ENCODE data around the gene NTF3. TPM values are rescaled to one million over a fixed set of nuclear protein-coding genes. Genes with fewer than 3 reads are reported as not detected.

NTF3 gene
- total and polyA plus RNA-seq, 12 donors = 0.20 to 2.2 (median 0.79) TPM; not detected in 1

DNA sequence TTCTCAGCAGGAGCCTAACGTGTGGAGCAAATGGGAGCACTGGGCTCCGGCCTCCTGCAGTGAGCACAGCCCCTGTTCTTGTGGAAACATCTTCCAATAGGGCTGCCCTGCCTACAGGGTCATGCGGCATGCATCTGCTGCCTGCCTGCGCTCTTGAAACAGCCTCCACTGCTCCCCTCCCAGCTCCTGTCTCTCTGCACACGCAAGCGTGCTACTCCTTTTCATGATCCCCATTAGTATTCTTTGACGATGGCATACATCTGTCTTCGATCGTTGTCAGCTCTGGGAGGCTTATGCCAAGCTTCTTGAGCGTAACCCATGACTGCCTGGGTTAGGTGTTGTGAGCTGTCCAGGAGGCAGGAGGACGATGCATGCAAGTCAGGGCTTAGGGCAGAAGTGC, 23.1 kb downstream of the NTF3 start:
- WGBS, 2 donors = 84 to 87% methylated on average over 11 of the region's 11 CpGs
- ATAC-seq (no peak), DNase-seq (no peak)
- H3K9me3 ChIP-seq = no peaks in the 10 kb centered on the region
- TF ChIP-seq, protein P1, sequence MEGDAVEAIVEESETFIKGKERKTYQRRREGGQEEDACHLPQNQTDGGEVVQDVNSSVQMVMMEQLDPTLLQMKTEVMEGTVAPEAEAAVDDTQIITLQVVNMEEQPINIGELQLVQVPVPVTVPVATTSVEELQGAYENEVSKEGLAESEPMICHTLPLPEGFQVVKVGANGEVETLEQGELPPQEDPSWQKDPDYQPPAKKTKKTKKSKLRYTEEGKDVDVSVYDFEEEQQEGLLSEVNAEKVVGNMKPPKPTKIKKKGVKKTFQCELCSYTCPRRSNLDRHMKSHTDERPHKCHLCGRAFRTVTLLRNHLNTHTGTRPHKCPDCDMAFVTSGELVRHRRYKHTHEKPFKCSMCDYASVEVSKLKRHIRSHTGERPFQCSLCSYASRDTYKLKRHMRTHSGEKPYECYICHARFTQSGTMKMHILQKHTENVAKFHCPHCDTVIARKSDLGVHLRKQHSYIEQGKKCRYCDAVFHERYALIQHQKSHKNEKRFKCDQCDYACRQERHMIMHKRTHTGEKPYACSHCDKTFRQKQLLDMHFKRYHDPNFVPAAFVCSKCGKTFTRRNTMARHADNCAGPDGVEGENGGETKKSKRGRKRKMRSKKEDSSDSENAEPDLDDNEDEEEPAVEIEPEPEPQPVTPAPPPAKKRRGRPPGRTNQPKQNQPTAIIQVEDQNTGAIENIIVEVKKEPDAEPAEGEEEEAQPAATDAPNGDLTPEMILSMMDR (IDR thresholded peaks at IDR 0.05) = no peak
- no peak overlapping the region for H3K4me3 ChIP-seq
- H3K36me3 ChIP-seq = no peaks in the 10 kb centered on the region
- peaks cover 3 to 31% (median 13%) of the 10 kb centered on the region in 9 donors for H3K4me1 ChIP-seq
- H3K27ac ChIP-seq = no peak overlapping the region
- peaks cover 0 to 8% (median 0%) of the 10 kb centered on the region in 7 donors for H3K27me3 ChIP-seq
- intact Hi-C loops (cut with DNase I) = loop anchor here in 1 of 10 donors (5.0 kb wide), 1 partner anchor 52 kb away; no protein-coding TSS in a partner anchor

DNA sequence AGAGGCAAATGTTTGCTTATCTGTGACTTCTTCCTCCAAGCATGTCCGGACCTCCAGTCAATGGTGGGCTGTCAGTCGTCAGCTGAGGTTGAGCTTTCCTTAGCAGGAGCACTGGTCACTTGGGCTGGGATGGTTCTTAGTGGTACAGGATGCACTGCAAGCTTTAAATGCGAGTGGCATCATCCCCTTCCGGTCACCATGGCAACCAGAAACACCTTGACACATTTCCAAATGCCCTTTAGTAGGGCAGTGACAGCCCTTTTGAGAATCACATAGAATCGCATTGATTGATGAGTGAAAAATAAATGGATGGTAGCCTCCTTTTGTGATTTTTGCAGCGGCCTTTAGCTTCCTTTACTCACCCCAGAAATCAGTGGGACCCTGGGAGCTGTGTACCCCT, 24.1 kb downstream of the NTF3 start:
- TF ChIP-seq, protein P1 (IDR thresholded peaks at IDR 0.05) = no peak
- DNase-seq (no peak), ATAC-seq (no peak)
- WGBS, 2 donors = 80 to 85% methylated on average over 6 of the region's 6 CpGs
- Histone ChIP-seq H3K4me3 (no peak overlapping the region), H3K27ac (peak overlapping the region in 3 of 10 donors; percentile 57 to 80 (median 78)), H3K27me3 (peaks cover 0 to 8% (median 0%) of the 10 kb centered on the region in 7 donors), H3K4me1 (peaks cover 3 to 31% (median 13%) of the 10 kb centered on the region in 9 donors), H3K36me3 (no peaks in the 10 kb centered on the region), H3K9me3 (no peaks in the 10 kb centered on the region)
- intact Hi-C loops (cut with DNase I) = loop anchor here in 1 of 10 donors (5.0 kb wide), 1 partner anchor 51 kb away; no protein-coding TSS in a partner anchor

DNA sequence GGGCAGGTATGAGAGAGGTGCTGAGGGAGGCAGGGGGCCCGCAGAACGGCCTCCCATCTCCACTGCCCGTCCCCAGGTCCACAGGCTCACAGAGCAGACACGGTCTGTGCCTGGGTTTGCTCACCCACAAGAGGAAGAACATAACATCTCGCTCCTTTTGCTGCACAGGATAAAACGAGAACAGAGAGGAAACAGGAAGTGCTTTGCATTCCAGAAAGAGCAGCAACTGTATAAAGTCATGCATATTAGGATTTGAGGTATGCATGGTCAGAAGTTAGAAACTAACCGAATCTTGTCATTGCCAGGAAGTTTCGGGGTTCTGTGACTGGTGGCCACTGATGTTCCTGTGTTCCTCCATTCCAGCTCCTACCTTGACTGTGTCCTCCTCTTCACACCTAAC, 25.0 kb downstream of the NTF3 start:
- WGBS, 2 donors = 26 to 47% methylated on average over 8 of the region's 8 CpGs
- intact Hi-C loops (cut with DNase I) = loop anchor here in 1 of 10 donors (5.0 kb wide), 1 partner anchor 50 kb away; no protein-coding TSS in a partner anchor
- peak in 7 of 8 donors; percentile 28 to 70 (median 52) for ATAC-seq
- no peak for DNase-seq
- TF ChIP-seq, protein P1 (IDR thresholded peaks at IDR 0.05) = no peak
- no peaks in the 10 kb centered on the region for H3K36me3 ChIP-seq
- H3K27me3 ChIP-seq = peaks cover 0 to 12% (median 0%) of the 10 kb centered on the region in 7 donors
- peaks cover 3 to 31% (median 13%) of the 10 kb centered on the region in 9 donors for H3K4me1 ChIP-seq
- peak overlapping the region in 8 of 10 donors; percentile 12 to 80 (median 52) for H3K27ac ChIP-seq
- H3K9me3 ChIP-seq = no peaks in the 10 kb centered on the region
- H3K4me3 ChIP-seq = peak overlapping the region in 1 of 10 donors; percentile 12

DNA sequence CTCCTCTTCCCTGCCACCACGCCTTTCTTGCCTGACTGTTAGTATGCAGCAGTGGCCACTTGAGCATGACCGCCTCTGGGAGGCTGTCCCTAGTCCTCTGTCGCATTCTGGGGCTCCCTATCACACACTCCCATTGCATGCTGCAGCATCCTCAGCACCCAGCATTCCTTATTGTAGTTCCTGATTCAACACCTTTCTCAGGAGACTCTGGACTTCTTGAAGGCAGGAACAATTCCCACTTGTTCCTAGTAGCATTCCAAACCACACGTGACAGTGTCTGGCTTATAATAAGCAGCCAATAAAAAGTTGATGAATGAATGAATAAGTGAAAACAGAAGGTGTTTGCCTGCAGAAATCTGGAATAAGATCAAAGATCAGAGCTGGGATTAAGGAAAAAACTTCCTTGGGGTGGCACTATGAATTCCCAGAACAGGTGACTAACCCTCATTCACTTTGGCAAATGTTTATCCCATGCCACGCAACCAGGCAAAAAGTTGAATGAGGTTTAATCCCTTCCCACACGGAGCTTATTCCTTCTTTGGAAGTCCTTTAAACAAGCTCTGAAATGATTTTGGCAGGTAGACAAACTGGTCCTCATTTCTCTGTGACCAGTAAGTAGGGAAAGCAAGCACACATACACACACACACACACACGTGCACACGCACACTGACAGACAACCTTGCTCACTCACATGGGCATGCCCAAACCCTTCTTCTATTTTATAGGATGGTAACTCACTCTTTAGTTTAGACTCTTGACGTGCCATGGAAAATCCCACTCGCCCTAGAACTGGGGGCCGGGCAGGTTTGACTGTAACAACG, 26.5 kb downstream of the NTF3 start:
- intact Hi-C loops (cut with DNase I) = loop anchor here in 1 of 10 donors (5.0 kb wide), 1 partner anchor 49 kb away; no protein-coding TSS in a partner anchor
- ATAC-seq (no peak), DNase-seq (no peak)
- H3K36me3 ChIP-seq = no peaks in the 10 kb centered on the region
- H3K27ac ChIP-seq = no peak overlapping the region
- peaks cover 3 to 31% (median 13%) of the 10 kb centered on the region in 9 donors for H3K4me1 ChIP-seq
- peaks cover 0 to 12% (median 0%) of the 10 kb centered on the region in 7 donors for H3K27me3 ChIP-seq
- H3K9me3 ChIP-seq = no peaks in the 10 kb centered on the region
- TF ChIP-seq, protein P1 (IDR thresholded peaks at IDR 0.05) = no peak
- 89 to 90% methylated on average over 12 of the region's 12 CpGs for WGBS, 2 donors
- no peak overlapping the region for H3K4me3 ChIP-seq

Data from heart right ventricle (tissue), 16 donors.